ENCODE results near the gene JAG1. TPM values are rescaled to one million over a fixed set of nuclear protein-coding genes. Genes with fewer than 3 reads are reported as not detected.

JAG1 gene
- total RNA-seq, 1 experiment from 2014 or later = 176 TPM

DNA sequence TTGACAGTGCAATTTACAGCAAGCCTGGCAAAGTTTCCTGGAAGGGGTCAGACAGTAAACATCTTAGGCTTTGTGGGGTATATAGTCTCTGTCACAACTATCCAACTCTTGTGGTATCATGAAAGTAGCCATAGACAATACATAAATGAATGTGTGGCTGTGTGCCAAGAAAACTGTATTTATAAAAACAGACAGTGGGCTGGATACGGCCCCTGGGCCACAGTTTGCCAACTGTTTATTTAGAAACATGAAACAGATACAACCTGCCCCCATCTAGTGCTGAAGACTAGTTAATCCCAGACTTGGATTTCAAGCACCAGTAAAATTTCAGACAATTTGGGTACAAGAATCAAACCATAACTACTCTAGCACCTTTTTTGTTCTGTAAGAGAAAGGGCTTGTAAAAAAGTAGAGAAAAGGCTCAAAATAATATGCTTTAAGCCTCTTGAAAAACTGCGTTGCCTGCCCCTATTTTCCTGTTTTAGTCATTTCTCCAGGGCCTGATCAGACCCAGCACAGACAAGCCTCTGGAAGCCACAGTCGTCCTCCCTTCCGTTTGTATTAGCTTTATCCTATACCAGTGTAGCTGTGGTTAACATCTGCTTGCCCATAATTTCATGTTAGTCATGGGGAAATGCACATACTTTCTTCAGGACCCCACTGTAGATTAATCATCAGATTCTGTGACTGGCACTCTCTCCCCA, 30.8 kb downstream of the JAG1 start:
- Histone ChIP-seq H3K79me2 (ENCODE audit: low read length) (peaks cover 4% of the 10 kb centered on the region; the same call in 1 of the 2 replicates), H2AFZ (ENCODE audit: low read length) (no peak overlapping the region), H3K9ac (ENCODE audit: low read length) (no peak overlapping the region), H3K4me2 (ENCODE audit: low read length) (no peak overlapping the region), H3K27ac (ENCODE audit: low read length) (no peak overlapping the region), H3K9me3 (ENCODE audit: low read length) (no peaks in the 10 kb centered on the region), H4K20me1 (ENCODE audit: low read length) (peaks cover 28% of the 10 kb centered on the region), H3K36me3 (ENCODE audit: low read depth, low read length) (peaks cover 98% of the 10 kb centered on the region), H3K9me2 (replicated peaks; ENCODE audit: low read length) (no peaks in the 10 kb centered on the region), H3F3A (ENCODE audit: low read length, unreplicated experiment) (peaks cover 6% of the 10 kb centered on the region), H3K4me3 (ENCODE audit: low read length) (no peak overlapping the region), H3K4me1 (ENCODE audit: insufficient read depth, low read length) (no peaks in the 10 kb centered on the region), H3K27me3 (ENCODE audit: low read length) (no peaks in the 10 kb centered on the region)
- intact Hi-C loops (cut with micrococcal nuclease) = no loop called here
- ChIA-PET POLR2A (ENCODE audit: unreplicated experiment) (no interaction called here), CTCF (no interaction called here)
- ATAC-seq = no peak
- TF ChIP-seq EZH2phosphoT487 (IDR thresholded peaks at IDR 0.05; ENCODE audit: borderline replicate concordance, low read length) (no peak), EZH2 (IDR thresholded peaks at IDR 0.05; ENCODE audit: low read length, unreplicated experiment) (no peak)
- TF ChIP-seq, protein P1, sequence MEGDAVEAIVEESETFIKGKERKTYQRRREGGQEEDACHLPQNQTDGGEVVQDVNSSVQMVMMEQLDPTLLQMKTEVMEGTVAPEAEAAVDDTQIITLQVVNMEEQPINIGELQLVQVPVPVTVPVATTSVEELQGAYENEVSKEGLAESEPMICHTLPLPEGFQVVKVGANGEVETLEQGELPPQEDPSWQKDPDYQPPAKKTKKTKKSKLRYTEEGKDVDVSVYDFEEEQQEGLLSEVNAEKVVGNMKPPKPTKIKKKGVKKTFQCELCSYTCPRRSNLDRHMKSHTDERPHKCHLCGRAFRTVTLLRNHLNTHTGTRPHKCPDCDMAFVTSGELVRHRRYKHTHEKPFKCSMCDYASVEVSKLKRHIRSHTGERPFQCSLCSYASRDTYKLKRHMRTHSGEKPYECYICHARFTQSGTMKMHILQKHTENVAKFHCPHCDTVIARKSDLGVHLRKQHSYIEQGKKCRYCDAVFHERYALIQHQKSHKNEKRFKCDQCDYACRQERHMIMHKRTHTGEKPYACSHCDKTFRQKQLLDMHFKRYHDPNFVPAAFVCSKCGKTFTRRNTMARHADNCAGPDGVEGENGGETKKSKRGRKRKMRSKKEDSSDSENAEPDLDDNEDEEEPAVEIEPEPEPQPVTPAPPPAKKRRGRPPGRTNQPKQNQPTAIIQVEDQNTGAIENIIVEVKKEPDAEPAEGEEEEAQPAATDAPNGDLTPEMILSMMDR (conservative IDR thresholded peaks at IDR 0.05; ENCODE audit: low read depth, low read length) = no peak
- DNase-seq = no peak
- no TSS peak for BruUV-seq (replicated peaks)

DNA sequence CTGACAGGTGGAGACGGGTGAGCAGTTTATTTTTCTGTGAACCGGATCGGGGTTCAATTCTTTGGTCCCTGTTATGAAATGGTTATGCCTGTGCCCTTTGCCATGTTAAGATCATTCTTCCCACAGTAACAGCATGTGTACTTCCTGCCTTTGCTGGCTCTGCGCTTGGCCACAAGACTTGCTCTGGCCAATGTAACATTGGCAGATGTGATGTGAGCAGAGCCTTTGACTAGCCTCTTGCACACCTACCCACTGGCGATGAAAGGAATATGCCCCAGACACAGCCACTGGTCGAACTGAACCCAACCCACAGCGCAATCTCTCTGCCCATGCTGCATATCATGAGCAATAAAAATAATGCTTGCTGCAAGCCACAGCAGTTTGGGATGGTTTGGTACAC, 31.9 kb downstream of the JAG1 start:
- Histone ChIP-seq H3K9me3 (ENCODE audit: low read length) (no peaks in the 10 kb centered on the region), H3K4me3 (ENCODE audit: low read length) (no peak overlapping the region), H3K27ac (ENCODE audit: low read length) (no peak overlapping the region), H3K9ac (ENCODE audit: low read length) (no peak overlapping the region), H3K79me2 (ENCODE audit: low read length) (peaks cover 4% of the 10 kb centered on the region; the same call in 1 of the 2 replicates), H2AFZ (ENCODE audit: low read length) (no peak overlapping the region), H3K27me3 (ENCODE audit: low read length) (no peaks in the 10 kb centered on the region), H3K9me2 (replicated peaks; ENCODE audit: low read length) (no peaks in the 10 kb centered on the region), H3K36me3 (ENCODE audit: low read depth, low read length) (peaks cover 98% of the 10 kb centered on the region), H4K20me1 (ENCODE audit: low read length) (peaks cover 28% of the 10 kb centered on the region), H3K4me1 (ENCODE audit: insufficient read depth, low read length) (no peaks in the 10 kb centered on the region), H3F3A (ENCODE audit: low read length, unreplicated experiment) (peaks cover 6% of the 10 kb centered on the region), H3K4me2 (ENCODE audit: low read length) (no peak overlapping the region)
- intact Hi-C loops (cut with micrococcal nuclease) = no loop called here
- TF ChIP-seq, protein P1 (conservative IDR thresholded peaks at IDR 0.05; ENCODE audit: low read depth, low read length) = no peak
- TF ChIP-seq EZH2 (IDR thresholded peaks at IDR 0.05; ENCODE audit: low read length, unreplicated experiment) (no peak), EZH2phosphoT487 (IDR thresholded peaks at IDR 0.05; ENCODE audit: borderline replicate concordance, low read length) (no peak)
- ChIA-PET CTCF (no interaction called here), POLR2A (ENCODE audit: unreplicated experiment) (no interaction called here)
- no TSS peak for BruUV-seq (replicated peaks)
- ATAC-seq (no peak), DNase-seq (no peak)

DNA sequence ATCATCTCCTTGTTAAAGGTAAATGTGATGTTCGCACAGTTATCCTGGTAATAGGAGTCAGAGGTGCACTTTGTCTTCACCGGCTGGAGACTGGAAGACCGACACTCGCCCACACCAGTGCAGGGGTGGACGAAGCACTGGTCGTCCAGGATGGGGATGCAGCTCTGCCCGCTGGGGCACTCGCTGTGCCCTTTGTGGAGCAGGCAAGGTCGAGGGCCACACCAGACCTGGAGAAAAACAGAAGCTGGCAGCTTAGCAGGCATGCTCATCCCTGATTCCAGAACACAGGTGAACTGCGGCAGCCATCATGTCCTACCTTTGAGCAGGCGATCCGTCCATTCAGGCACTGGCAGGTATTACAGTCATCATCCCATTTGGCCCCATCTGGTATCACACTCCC, 32.3 kb downstream of the JAG1 start:
- intact Hi-C loops (cut with micrococcal nuclease) = no loop called here
- H3K9me2 ChIP-seq (replicated peaks; ENCODE audit: low read length) = no peaks in the 10 kb centered on the region
- DNase-seq = no peak
- H4K20me1 ChIP-seq (ENCODE audit: low read length) = peaks cover 28% of the 10 kb centered on the region
- H3F3A ChIP-seq (ENCODE audit: low read length, unreplicated experiment) = peaks cover 6% of the 10 kb centered on the region
- BruUV-seq (replicated peaks) = no TSS peak
- H3K9me3 ChIP-seq (ENCODE audit: low read length) = no peaks in the 10 kb centered on the region
- no peak overlapping the region for H3K4me3 ChIP-seq (ENCODE audit: low read length)
- H3K79me2 ChIP-seq (ENCODE audit: low read length) = peaks cover 4% of the 10 kb centered on the region; the same call in 1 of the 2 replicates
- CTCF ChIA-PET = no interaction called here
- no peak overlapping the region for H2AFZ ChIP-seq (ENCODE audit: low read length)
- no peaks in the 10 kb centered on the region for H3K4me1 ChIP-seq (ENCODE audit: insufficient read depth, low read length)
- no peak overlapping the region for H3K9ac ChIP-seq (ENCODE audit: low read length)
- no peaks in the 10 kb centered on the region for H3K27me3 ChIP-seq (ENCODE audit: low read length)
- peaks cover 96% of the 10 kb centered on the region for H3K36me3 ChIP-seq (ENCODE audit: low read depth, low read length)
- POLR2A ChIA-PET (ENCODE audit: unreplicated experiment) = no interaction called here
- TF ChIP-seq, protein P1 (conservative IDR thresholded peaks at IDR 0.05; ENCODE audit: low read depth, low read length) = no peak
- TF ChIP-seq EZH2phosphoT487 (IDR thresholded peaks at IDR 0.05; ENCODE audit: borderline replicate concordance, low read length) (no peak), EZH2 (IDR thresholded peaks at IDR 0.05; ENCODE audit: low read length, unreplicated experiment) (no peak)
- ATAC-seq = no peak
- H3K4me2 ChIP-seq (ENCODE audit: low read length) = no peak overlapping the region
- H3K27ac ChIP-seq (ENCODE audit: low read length) = no peak overlapping the region

Measured in PC-3 (cell line).